NK-92 treated with Interleukin-12 subunit alpha and Interleukin-12 subunit beta, amount 100 ng/mL, for 24 hours (cell line): ENCODE results near the gene MCRS1.

Experiments used
- DNase-seq: peaks from one replicate; lab custom pipeline; 2025; lab: John Stamatoyannopoulos, UW

MCRS1 gene

DNA sequence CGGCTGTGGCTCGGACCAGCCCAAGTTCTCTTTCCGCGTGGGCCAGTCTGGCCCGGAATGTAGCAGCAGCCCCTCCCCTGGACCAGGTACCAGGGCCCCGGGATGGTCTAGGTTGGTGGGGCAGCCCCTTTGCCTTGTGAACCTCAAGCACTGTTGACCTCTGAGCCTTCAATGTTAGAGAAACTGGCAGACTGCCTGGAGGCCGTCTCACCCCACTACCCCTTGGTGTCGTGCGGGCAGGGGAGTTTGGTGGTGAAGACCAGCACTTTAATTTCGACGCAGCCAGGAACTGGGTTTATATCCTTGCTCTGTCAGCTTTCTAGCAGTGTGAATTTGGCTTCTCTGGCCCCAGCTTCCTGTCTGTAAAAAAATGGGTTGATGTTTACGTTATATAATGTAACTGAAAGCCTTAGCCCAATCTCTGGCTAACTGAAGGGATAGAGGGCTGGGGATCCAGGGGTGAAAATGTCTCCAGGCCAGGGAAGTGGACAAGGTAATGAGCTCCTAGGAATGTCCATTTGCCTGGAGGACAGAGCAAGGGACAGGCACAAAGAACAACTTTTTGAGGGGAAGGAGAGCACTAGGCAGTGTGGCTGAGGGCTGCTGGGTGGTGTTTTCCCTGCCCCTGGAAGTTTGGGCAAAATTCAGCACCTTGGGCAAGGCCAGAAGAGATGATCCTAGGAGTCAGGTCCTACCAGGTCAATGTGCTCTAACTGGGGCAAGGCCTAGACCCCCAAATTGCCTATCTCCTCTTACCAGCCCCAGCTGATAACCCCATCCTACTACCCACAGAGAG is 11.4 kb downstream of the MCRS1 start:
- no peak for DNase-seq

DNA sequence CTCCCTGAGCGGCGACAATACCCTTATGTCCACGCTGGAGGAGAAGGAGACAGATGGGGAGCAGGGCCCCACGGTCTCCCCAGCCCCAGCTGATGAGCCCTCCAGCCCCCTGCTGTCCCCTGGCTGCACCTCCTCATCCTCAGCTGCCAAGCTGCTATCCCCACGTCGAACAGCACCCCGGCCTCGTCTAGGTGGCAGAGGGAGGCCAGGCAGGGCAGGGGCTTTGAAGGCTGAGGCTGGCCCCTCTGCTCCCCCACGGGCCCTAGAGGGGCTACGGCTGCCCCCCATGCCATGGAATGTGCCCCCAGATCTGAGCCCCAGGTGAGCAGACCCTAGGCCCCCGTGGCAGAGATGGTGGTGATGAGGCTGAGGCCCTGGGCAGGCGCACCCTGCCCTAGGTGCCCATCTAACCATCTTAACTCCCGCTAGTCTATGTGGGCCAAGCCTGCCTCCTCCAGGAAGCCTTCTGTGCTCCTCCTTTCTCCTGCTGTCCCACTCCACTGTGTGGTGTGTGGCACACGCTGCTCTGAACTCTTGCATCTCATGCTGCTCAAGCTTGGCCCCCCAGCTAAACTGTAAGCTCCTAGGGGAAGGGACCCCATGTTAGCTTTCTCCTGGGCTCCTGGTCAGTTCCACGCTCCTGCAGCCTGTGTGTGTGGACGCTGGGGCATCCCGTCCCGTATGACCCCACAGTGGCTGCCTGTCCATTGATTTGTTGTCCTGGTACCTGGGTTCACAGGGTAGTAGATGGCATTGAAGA is 12.1 kb downstream of the MCRS1 start:
- no peak for DNase-seq

DNA sequence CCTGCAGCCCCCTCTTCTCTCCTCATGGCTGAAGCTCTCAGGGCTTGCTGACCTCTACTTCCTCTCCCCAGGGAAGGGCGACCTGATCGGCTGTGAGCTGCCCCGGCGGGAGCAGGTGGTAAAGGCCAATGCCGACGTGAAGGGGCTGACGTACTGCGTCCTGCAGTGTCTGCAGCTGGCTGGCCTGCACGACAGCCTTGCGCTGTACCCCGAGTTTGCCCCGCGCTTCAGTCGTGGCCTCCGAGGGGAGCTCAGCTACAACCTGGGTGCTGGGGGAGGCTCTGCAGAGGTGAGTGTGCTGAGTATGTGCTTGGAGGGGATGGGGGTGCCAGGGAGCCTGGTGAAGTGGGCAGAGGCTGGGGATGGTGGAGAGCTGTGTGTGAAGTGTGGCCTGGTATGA is 13.7 kb downstream of the MCRS1 start:
- DNase-seq = no peak

DNA sequence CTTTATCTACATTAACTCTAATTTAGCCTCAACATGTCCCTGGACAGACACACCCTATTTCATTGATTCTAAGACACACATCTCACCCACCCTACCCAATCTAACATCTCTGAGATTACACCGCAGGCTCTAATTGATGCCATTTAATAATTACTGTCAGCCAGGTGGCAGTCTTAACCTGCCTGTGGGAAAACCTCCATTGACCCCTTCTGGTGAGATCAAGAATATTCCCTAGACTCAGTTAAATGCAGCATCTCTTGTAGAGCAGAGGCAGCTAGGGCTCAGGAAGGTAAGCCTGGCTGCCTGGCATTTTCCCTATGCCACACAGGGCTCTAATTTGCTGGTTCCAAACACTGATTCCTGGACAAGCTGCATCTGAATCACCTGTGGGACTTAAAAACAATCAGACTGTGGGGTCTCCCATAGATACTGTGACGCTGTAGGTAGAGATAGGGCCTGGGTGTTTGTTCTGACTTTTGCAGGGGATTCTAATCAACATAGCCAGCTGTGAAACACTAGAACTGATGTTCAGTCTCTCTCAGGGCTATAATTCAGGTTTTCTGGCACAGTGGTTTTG is 14.3 kb downstream of the MCRS1 start:
- no peak for DNase-seq

DNA sequence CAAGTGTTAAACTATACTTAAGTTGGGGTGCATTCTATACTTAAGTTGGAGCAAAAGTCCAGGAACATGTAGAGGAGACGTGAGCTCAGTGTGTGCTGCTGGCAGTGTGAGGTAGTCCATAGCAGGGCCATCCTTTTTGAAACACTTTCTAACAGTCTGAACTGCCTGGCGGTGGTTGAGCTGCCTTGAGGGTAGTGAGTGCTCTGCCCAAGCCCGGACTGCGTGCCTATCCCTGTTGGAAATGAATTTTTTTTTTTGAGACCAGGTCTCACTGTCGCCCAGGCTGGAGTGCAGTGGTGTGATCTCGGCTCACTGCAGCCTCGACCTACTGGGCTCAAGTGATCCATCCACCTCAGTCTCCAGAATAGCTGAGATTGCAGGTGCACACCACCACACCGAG is 15.0 kb downstream of the MCRS1 start:
- DNase-seq = no peak

DNA sequence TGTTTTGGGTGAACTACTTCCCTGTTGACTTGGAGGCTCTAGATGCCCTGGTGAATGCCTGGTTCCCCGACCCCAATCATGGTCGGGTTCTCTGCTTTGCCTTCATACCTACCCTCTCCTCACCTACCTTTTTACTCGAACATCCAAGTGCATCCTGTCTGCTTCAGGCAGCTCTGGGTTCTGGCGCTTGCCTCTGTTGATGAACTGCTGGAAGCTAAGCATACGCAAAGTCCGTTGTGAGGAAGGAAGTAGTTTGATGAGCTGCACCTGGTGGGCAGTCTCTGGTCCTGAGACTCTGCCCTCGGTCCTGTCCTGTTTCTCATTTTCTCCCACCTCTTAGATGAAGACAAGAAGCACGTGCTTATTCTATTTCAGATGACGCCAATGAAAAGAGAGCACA is 15.5 kb downstream of the MCRS1 start:
- DNase-seq = no peak

DNA sequence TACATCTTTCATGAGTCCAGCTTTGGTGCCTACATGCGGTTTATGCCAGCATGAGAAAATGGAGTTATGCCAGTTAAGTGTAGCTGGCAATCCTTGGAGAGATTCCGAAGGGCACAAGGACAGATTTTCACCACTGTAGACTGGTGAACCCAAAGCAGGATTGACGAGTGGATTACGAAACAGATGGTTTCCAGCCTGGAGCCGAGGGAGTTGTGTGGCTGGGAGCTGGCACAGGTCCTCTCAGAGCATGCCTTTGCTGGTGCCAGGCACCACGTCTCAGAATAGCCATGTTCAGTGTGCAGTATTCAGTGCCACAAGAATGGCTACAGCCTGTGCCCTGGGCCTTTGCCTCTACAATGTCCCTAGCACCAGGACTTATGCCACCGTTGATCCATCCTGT is 15.9 kb downstream of the MCRS1 start:
- no peak for DNase-seq

DNA sequence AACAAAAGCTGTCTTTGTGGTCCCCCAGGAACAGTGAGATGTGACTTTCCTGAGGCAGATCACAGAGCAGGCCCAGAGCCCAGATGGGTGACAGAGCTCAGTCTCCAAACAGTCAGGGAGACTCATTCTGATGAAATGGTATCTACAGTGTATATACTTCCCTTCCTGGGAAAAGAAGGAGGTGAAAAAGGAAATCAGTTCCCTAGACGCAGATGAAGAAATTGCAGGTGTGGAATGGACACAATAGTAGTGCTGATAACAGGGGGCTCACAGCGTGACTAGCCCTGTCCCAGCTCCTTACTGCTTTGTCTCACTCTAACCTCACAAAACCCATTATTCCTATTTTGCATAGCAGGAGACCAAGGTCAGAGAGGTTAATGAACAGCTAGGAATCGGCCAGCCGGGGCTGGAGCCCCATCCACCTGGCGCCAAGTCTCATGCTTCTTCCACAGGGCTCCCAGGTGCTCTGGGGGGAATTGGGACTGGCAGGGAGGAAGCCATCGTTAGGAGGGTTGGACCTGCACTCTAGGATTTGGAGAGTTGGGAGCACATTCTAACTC is 17.2 kb downstream of the MCRS1 start:
- no peak for DNase-seq

DNA sequence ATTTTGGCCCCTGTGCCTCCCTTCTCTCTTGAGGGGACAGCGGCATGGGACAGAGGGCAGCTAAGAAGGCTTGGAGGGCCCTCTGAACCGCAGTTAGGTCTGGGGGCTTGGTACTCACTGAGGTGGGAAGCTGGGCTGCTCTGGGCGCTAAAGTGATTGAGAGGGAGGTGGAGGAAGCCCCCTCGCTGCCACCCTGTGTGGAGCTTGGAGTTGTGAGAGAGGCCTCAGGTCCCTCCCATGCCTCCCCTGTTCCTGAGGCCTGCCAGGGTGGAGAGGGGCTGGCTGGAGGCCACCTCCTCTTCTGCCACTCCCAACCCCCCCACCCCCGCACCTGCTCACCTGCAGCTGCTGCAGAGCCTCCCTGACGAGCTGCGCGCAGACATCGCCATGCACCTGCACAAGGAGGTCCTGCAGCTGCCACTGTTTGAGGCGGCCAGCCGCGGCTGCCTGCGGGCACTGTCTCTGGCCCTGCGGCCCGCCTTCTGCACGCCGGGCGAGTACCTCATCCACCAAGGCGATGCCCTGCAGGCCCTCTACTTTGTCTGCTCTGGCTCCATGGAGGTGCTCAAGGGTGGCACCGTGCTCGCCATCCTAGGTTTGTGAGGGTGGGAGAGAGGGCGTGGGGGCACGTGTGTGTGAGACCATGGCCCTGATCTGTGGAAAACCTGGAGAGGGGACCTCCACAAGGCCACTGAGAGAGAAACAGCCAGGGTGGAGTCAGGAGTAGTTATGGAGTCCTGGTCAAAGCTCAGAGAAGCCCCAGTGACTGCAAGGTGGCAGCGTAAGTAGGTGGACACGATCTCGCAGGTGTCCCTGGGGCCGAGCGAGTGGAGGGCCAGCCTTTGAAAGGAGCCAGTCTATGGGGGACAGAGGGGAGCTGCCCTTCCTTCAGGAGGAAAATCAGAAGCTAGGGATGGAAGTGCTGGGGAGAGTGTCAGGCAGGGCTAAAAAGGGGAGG is 17.9 kb downstream of the MCRS1 start:
- DNase-seq = no peak

DNA sequence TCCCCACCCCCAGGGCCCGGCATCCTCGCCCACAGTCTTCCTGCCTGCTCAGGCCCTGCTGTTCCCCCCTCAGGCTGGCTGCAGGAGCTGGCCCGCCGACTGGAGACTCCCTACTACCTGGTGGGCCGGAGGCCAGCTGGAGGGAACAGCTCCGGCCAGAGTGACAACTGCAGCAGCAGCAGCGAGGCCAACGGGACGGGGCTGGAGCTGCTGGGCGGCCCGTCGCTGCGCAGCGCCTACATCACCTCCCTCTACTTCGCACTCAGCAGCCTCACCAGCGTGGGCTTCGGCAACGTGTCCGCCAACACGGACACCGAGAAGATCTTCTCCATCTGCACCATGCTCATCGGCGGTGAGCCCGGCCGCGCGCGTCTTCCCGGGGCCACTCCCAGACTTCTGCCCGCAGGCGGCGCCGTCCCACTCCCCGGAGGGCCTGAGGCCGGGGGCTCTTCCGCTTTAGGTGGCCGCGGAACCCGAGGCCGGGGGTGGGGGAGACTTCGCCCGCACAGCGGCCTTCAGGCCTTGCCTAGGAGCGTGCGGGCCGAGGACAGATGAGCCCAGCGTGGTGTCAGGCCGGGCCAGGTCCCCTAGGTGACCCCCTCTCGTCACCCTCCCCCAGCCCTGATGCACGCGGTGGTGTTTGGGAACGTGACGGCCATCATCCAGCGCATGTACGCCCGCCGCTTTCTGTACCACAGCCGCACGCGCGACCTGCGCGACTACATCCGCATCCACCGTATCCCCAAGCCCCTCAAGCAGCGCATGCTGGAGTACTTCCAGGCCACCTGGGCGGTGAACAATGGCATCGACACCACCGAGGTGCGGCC is 18.9 kb downstream of the MCRS1 start:
- DNase-seq = no peak

DNA sequence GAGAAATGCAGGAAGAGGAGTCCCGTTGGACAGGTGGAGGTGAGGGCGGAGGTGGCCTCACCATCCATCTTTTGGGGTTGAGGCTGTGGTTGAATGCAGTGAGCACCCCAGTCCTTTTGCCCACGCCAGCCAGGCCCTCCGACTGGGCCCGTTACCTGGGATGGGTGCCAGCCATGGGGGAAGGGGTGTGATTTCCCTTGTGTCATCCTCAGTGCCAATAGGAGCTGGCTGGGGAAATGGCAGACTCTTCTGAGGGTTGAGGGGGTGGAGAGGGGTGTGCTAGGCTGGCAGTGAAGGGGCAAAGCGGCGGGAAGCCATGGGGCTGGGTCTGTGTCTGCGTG is 19.5 kb downstream of the MCRS1 start:
- no peak for DNase-seq

DNA sequence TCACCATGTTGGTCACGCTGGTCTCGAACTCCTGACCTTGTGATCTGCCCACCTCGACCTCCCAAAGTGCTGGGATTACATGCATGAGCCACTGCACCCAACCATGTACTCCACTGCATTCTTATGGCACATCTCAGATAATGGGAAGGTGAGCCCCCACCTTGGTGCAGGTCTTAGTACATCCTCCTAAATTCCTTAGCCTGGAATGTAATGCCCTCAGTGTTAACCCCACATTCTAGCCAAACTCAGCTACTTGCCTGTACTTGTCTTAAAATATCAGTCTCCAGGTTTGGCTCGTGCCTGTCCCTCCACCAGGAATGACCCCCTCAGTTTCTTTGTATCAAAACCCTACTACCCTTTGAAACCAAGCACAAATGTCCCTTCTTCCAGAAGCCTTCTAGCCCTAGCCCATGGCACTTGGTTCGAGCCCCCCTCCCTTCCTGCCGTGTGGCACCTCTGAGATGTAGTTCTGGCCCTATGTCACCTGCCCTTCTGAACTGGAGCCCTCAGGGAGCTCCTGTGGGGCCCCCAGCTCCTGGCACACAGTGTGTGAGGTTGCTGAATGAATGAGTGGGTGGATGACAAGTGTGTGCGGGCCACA is 20.8 kb downstream of the MCRS1 start:
- no peak for DNase-seq

DNA sequence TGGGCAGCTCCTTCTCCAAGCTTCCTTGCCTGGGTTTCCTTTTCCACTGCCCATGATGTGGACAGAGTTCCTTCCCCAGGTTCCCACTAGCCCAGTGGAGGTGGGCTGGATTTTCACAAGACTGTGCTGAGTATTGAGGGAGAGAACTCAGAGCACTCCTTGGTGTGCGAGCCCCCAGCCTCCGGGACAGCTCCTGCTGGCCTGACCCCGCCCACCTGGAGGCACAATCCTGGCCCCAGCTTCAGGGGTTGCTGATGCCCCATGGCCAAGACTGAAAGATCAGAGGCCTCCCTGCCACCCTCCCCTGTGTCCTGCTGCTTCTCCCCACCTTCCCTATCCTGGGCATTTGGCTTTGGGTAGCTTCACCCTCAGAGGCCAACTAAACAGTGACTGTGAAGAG is 21.5 kb downstream of the MCRS1 start:
- DNase-seq = no peak

DNA sequence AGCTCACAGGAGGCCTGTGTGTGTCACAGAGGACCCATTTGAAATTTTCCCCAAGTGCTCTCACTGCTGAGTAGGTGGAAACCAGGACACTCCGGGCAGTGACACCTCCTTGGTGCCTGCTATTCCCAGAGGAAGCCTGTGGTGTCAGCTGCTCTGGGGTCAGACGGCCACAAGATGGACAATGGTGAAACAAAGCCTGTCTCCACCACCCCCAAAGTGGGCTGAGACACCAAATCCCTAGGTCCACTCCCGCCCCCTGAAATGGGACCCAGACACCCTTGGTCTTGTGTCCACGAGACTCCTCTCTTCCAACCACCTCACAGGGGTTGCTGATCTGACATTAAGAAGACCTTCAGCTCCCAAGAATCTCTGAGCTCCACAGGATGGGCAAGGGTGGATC is 22.1 kb downstream of the MCRS1 start:
- DNase-seq = no peak

DNA sequence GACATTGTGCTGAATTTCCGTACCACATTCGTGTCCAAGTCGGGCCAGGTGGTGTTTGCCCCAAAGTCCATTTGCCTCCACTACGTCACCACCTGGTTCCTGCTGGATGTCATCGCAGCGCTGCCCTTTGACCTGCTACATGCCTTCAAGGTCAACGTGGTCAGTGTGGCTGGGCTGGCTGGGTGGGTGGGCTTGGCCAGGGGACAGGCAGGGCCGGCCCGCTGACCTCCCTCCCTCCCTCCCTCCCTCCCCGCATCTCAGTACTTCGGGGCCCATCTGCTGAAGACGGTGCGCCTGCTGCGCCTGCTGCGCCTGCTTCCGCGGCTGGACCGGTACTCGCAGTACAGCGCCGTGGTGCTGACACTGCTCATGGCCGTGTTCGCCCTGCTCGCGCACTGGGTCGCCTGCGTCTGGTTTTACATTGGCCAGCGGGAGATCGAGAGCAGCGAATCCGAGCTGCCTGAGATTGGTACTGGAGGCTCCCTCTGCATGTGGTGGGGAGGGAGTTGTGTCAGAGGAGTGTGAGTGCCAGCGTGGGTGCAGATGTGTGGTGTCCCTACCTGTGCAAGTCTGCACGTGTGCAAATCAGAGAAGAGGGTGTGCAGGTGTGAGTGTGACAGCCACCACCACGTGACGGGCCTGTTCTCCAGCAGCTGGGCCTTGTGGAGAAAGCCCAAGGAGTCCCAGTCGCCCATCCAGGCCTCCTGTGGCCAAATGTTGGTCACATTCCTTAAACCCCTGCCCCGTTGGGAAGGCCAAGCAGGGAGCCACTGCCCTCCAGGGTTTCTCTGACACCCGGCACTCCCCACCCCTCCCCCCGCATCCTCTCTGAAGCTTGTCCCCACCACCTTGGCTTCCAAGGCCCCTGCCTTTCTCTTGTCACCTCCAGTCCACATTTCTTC is 23.8 kb downstream of the MCRS1 start:
- DNase-seq = no peak

DNA sequence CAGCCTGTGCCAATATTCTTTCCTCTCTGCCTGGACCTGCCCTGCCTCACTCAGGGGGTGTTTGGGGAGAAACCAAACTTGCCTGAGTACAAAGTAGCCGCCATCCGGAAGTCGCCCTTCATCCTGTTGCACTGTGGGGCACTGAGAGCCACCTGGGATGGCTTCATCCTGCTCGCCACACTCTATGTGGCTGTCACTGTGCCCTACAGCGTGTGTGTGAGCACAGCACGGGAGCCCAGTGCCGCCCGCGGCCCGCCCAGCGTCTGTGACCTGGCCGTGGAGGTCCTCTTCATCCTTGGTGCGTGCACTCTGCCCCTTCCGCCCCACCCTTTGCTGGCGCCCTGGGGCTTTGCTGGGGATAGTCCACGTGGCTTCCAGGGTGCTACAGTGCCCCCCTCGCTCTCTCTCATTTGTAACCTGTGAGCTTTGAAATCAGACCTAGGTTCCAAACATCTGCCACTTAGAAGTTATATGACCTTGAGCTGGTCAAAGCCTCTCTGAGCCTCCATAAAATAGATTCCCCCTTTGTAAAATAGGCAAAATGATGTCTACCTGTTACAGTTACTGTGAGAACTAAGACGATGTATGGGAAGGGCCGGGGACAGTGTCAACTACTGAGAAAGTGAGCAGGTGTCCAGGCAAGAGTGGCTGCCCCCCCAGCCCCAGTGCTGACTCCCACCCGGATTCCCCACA is 24.6 kb downstream of the MCRS1 start:
- no peak for DNase-seq

DNA sequence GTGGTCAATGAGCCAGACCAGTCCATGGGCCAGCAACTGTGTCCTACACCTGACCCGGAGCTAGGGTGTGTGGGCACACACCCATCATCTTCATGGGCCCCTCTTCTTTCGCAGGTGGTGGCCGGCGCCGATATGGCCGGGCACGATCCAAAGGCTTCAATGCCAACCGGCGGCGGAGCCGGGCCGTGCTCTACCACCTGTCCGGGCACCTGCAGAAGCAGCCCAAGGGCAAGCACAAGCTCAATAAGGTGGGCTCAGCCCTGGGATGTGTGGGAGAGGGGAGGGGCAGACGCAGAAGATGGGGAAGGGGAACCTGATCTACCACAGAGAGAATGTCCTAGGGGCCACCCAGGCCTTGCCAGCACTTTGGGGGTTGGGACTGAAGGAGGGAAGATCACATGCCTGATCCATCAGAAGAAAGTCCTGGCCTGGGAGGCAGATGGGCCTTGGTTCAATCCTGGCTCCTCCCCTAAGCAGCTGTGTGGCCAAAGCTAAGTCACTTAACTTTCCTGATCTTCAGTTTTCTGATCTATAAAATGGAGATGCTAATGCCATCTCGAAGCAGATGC is 25.3 kb downstream of the MCRS1 start:
- no peak for DNase-seq

DNA sequence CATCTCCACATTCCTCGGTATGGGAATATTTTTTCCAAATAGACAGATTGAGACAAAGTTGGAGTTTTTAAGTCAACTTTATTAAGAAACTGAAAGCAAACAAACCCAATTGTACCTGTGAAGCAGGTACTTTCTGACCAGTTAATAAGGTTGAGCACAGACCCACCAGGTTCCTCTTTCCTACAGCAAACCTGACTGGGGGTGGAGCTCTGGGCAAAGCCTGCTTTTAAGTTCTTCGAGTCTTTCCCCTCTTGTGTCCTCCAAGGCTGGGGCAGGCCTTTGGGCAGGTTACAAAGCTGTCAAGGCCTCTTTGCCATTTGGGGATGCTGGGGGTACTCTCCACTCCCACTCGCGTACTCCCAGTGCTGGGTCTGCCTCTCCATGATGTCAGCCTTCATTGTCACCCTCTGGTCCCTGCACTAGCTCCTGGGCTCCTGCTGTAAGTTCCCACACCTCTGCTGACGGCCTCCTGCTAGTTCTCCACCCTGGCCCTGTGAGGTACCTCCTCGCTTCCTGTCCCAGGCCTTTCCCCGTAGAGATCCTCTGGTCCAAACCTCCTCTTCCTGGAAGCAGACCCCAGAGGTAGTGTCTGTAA is 25.9 kb downstream of the MCRS1 start:
- no peak for DNase-seq
